Measurements from ENCODE around the gene TMEM37. TPM values are rescaled to one million over a fixed set of nuclear protein-coding genes. Genes with fewer than 3 reads are reported as not detected.

Gene TMEM37
- total and polyA plus RNA-seq, 4 donors: 17.6 to 125 (median 37.4) TPM

DNA sequence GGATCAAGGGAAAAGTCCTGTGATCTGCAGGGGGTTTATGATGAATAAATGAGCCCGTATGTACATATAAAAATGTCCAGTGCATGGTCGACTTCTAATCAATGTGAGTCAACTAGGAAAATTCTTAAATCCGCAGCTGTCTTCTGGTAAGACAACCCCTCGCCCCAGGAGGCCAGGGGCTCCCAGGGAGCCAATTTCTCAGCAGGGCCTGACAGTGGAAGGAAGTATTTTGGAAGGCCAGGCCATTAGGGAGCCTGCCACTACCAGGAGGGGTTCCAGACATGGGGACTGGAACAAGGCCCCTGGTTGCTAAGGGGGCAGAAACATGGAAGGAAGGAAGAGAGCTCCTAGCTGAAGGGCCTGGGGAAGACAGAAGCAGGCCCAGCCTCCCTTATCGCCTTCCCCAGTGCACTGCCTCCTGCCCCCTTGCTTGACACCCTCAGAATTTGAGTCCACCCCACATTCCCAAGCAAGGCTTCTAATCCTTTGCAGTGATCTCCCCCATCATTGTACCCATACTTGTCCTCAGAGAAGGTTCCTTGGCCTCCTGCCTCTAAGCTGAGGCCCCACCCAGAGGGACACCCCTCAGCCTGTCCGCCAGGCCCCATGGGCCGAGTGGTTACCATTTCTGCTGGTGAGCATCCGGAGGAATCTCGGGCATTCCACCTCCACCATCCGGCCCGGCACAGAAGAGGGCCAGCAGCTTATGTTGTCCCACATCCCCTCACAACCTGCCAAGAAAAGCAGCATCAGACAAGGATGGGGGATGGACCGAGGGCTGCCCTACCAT, 46.7 kb downstream of the TMEM37 start:
- Histone ChIP-seq H3K4me3 (ENCODE audit: low read depth in 1 of 3, low read length in 3 of 3) (no peak overlapping the region), H3K27me3 (ENCODE audit: control insufficient read depth in 4 of 4, insufficient read depth in 4 of 4, low read length in 3 of 4) (no peaks in the 10 kb centered on the region), H3K27ac (ENCODE audit: low read depth in 1 of 2, low read length in 2 of 2) (no peak overlapping the region), H3K4me1 (ENCODE audit: control insufficient read depth in 4 of 4, insufficient read depth in 4 of 4, low read length in 3 of 4) (peaks cover 2 to 23% (median 12%) of the 10 kb centered on the region in 4 donors), H3K9me3 (ENCODE audit: control insufficient read depth in 4 of 4, low read length in 3 of 4) (no peaks in the 10 kb centered on the region), H3K36me3 (ENCODE audit: control insufficient read depth in 4 of 4, insufficient read depth in 3 of 4, low read depth in 1 of 4, low read length in 3 of 4) (no peaks in the 10 kb centered on the region), H3K9ac (ENCODE audit: low read depth in 1 of 2, low read length in 2 of 2) (no peak overlapping the region)
- TF ChIP-seq ZBTB33 (IDR thresholded peaks at IDR 0.05): no peak
- no peak for TF ChIP-seq FOXA2 (IDR thresholded peaks at IDR 0.05)
- TF ChIP-seq FOXA1 (IDR thresholded peaks at IDR 0.05): no peak
- TF ChIP-seq MAX (IDR thresholded peaks at IDR 0.05): no peak
- 92% methylated on average over 12 of the region's 12 CpGs for WGBS
- peak; percentile 21 for DNase-seq (ENCODE audit: low spot score)

- Histone ChIP-seq H3K27ac (ENCODE audit: low read depth in 1 of 2, low read length in 2 of 2) (no peak overlapping the region), H3K4me1 (ENCODE audit: control insufficient read depth in 4 of 4, insufficient read depth in 4 of 4, low read length in 3 of 4) (peaks cover 2 to 29% (median 14%) of the 10 kb centered on the region in 4 donors), H3K4me3 (ENCODE audit: low read depth in 1 of 3, low read length in 3 of 3) (no peak overlapping the region), H3K27me3 (ENCODE audit: control insufficient read depth in 4 of 4, insufficient read depth in 4 of 4, low read length in 3 of 4) (no peaks in the 10 kb centered on the region), H3K9ac (ENCODE audit: low read depth in 1 of 2, low read length in 2 of 2) (no peak overlapping the region), H3K36me3 (ENCODE audit: control insufficient read depth in 4 of 4, insufficient read depth in 3 of 4, low read depth in 1 of 4, low read length in 3 of 4) (no peaks in the 10 kb centered on the region), H3K9me3 (ENCODE audit: control insufficient read depth in 4 of 4, low read length in 3 of 4) (no peaks in the 10 kb centered on the region)
- TF ChIP-seq EGR1 (IDR thresholded peaks at IDR 0.05; ENCODE audit: low read depth in 2 of 2) (no peak), HNF4A (conservative IDR thresholded peaks at IDR 0.05) (no peak), REST (IDR thresholded peaks at IDR 0.05) (no peak), FOXA2 (IDR thresholded peaks at IDR 0.05) (no peak), ATF3 (IDR thresholded peaks at IDR 0.05) (no peak)
- no peak for DNase-seq (ENCODE audit: low spot score)
- WGBS: 93% methylated on average over 3 of the region's 3 CpGs
Measured at GRCh38 chr2:119478978-119479295, 47.3 kb downstream of the TMEM37 start.

- 93% methylated on average over 5 of the region's 5 CpGs for WGBS
- no peak for DNase-seq (ENCODE audit: low spot score)
Measured at GRCh38 chr2:119480184-119480583, 48.5 kb downstream of the TMEM37 start.

More at GRCh38 chr2:119480184-119480583, 48.5 kb downstream of the TMEM37 start:
- Histone ChIP-seq H3K27ac (ENCODE audit: low read depth in 1 of 2, low read length in 2 of 2) (no peak overlapping the region), H3K27me3 (ENCODE audit: control insufficient read depth in 4 of 4, insufficient read depth in 4 of 4, low read length in 3 of 4) (no peaks in the 10 kb centered on the region), H3K4me3 (ENCODE audit: low read depth in 1 of 3, low read length in 3 of 3) (no peak overlapping the region), H3K4me1 (ENCODE audit: control insufficient read depth in 4 of 4, insufficient read depth in 4 of 4, low read length in 3 of 4) (peaks cover 4 to 41% (median 25%) of the 10 kb centered on the region in 4 donors), H3K36me3 (ENCODE audit: control insufficient read depth in 4 of 4, insufficient read depth in 3 of 4, low read depth in 1 of 4, low read length in 3 of 4) (no peaks in the 10 kb centered on the region), H3K9ac (ENCODE audit: low read depth in 1 of 2, low read length in 2 of 2) (no peak overlapping the region), H3K9me3 (ENCODE audit: control insufficient read depth in 4 of 4, low read length in 3 of 4) (no peaks in the 10 kb centered on the region)
- TF ChIP-seq RXRA (IDR thresholded peaks at IDR 0.05): no peak
- TF ChIP-seq ATF3 (IDR thresholded peaks at IDR 0.05): no peak

Data from liver (tissue), 9 donors.